Measurements from ENCODE around the gene KDM8. TPM values are rescaled to one million over a fixed set of nuclear protein-coding genes. Genes with fewer than 3 reads are reported as not detected.
A peak's percentile ranks its signal among the peaks of the same experiment; 100 is the strongest.

KDM8 gene
- total RNA-seq, 1 experiment from 2014 or later: 15.5 TPM

GRCh38 chr16:27225536-27226360, 22.4 kb downstream of the KDM8 start:
- Histone ChIP-seq H4K5ac (ENCODE audit: insufficient read length, low read depth, low read length) (no peak overlapping the region), H3K4ac (ENCODE audit: low read depth, low read length) (no peak overlapping the region), H4K91ac (ENCODE audit: insufficient read length, low read depth, low read length) (no peak overlapping the region), H3K4me2 (ENCODE audit: insufficient read depth, insufficient read length, low read length) (no peak overlapping the region), H3K27ac (ENCODE audit: insufficient read length, low read depth, low read length) (no peak overlapping the region), H2BK20ac (ENCODE audit: low read depth, low read length, poor library complexity, severe bottlenecking) (no peak overlapping the region), H3K23ac (ENCODE audit: insufficient read length, low read depth, low read length) (no peak overlapping the region), H3K14ac (ENCODE audit: insufficient read depth, low read length) (no peak overlapping the region), H3K79me1 (ENCODE audit: insufficient read depth, low read depth, low read length, poor library complexity, severe bottlenecking) (no peaks in the 10 kb centered on the region), H2AK5ac (ENCODE audit: insufficient read length, low read length) (no peak overlapping the region), H2BK12ac (ENCODE audit: insufficient read length, low read depth, low read length) (no peak overlapping the region), H3K9ac (ENCODE audit: extremely low read depth, insufficient read length, low read length) (no peak overlapping the region), H4K8ac (replicated peaks; ENCODE audit: insufficient read length, low read depth, low read length) (no peak overlapping the region), H3K27me3 (ENCODE audit: insufficient read depth, low read length) (no peaks in the 10 kb centered on the region), H2BK120ac (ENCODE audit: low read depth, low read length, poor library complexity, severe bottlenecking) (no peak overlapping the region), H3K23me2 (ENCODE audit: insufficient read length, low read depth, low read length, poor library complexity, severe bottlenecking) (no peaks in the 10 kb centered on the region), H3K9me3 (ENCODE audit: control insufficient read depth, low read depth, low read length) (no peaks in the 10 kb centered on the region), H3K56ac (ENCODE audit: insufficient read length, low read depth, low read length) (no peak overlapping the region), H2BK5ac (ENCODE audit: insufficient read length, low read length) (no peak overlapping the region), H3K79me2 (ENCODE audit: insufficient read depth, low read length) (no peaks in the 10 kb centered on the region), H3T11ph (ENCODE audit: low read length) (no peak overlapping the region), H2BK15ac (ENCODE audit: low read depth, low read length) (no peak overlapping the region), H3K4me1 (ENCODE audit: insufficient read depth, low read length) (no peaks in the 10 kb centered on the region), H2AFZ (ENCODE audit: low read length) (no peak overlapping the region), H4K20me1 (ENCODE audit: control insufficient read depth, insufficient read depth, insufficient read length) (no peaks in the 10 kb centered on the region), H3K18ac (ENCODE audit: insufficient read length, low read depth, low read length) (no peak overlapping the region)
- no peak for DNase-seq
- no peaks in the 10 kb centered on the region for H3K9me3 Mint-ChIP-seq
- peaks cover 4 to 7% of the 10 kb centered on the region in 2 experiments; a peak in 2 of 4 replicates for H3K4me1 Mint-ChIP-seq
- TF ChIP-seq CTCF (conservative IDR thresholded peaks at IDR 0.05): peak; percentile 20; the same call in 1 of the 3 replicates
- H3K4me3 Mint-ChIP-seq: no peak overlapping the region
- H3K36me3 Mint-ChIP-seq (ENCODE audit: insufficient read depth in 1 of 3, low read depth in 3 of 3): no peaks in the 10 kb centered on the region
- no peaks in the 10 kb centered on the region for H3K27me3 Mint-ChIP-seq (ENCODE audit: low read depth)
- peak overlapping the region in 2 of 3 experiments; percentile 34 to 41; a peak in 3 of 7 replicates for H3K27ac Mint-ChIP-seq
- no CpG with 5 or more reads among the region's 27 CpGs for WGBS (ENCODE audit: extremely low coverage, insufficient read length, low lambda C conversion rate)
